HG02884 (cell line): ENCODE measurements around the gene PEMT.
"Not testable (repeated sequence)": the region's sequence is repeated elsewhere in the genome, so short reads cannot be mapped to it uniquely, and the experiment has no call there.

Source experiments
- ATAC-seq: cut with Tn5 transposase; IDR thresholded peaks from one replicate; pipeline ENCODE4 v1.9.1; 2021; ENCODE audit warnings: mild to moderate bottlenecking, moderate library complexity; ENCODE audit not compliant: unreplicated experiment

The PEMT gene, protein sequence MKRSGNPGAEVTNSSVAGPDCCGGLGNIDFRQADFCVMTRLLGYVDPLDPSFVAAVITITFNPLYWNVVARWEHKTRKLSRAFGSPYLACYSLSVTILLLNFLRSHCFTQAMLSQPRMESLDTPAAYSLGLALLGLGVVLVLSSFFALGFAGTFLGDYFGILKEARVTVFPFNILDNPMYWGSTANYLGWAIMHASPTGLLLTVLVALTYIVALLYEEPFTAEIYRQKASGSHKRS

GRCh38 chr17:17591355-17592298 is at the start of gene PEMT:
TSS of gene PEMT (minus strand) at chr17:17591708. CDS start at chr17:17591626, 82 bp downstream.
- peak; percentile 92 for ATAC-seq

DNA sequence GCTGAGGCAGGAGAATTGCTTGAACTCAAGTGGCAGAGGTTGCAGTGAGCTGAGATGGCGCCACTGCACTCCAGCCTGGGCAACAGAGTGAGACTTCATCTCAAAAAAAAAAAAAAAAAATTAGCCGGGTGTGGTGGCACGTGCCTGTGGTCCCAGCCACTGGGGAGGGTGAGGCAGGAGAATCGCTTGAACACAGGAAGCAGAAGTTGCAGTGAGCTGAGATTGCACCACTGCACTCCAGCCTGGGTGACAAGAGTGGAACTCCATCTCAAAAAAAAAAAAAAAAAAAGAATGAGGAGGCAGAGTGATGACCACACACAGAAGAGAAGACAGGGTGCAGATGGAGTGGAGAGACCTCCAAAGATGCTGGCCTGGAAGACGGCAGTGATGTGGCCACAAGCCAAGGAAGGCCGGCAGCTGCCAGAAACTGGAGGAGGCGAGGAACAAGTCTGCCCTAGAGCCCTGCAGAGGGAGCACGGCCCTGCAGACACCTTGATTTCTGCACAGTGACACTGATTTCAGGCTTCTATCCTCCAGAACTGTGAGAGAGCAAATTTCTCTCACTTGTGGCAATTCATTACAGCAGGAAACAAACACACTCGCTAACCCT is 48.3 kb upstream of the PEMT start:
- not testable (repeated sequence) for ATAC-seq

GRCh38 chr17:17638467-17638866 is 47.0 kb upstream of the PEMT start:
- no peak for ATAC-seq

- no peak for ATAC-seq
Observed at GRCh38 chr17:17636272-17636885, 44.9 kb upstream of the PEMT start.

- not testable (repeated sequence) for ATAC-seq
Observed at GRCh38 chr17:17635537-17636271, 44.2 kb upstream of the PEMT start.

- ATAC-seq = no peak
Observed at GRCh38 chr17:17635126-17635525, 43.6 kb upstream of the PEMT start.

DNA sequence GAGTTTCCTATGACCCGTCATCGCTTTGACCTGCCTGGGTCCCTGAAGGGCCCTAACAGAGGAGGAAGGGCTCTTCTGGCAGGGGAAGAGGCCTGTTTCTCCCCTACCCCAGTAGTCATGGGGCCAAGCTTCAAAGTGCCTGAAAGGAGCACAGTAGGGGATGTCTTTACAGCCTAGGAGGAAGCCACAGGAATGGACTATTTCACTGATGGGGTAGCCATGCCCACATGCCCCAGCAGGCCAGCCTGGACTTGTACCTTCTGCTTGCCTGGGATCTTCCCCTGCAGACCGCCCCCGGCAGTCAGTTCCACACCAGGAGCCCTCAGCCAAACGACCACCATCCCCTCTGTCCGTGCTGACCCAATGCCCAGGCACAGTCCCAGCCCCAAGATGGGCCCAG is 41.8 kb upstream of the PEMT start:
- no peak for ATAC-seq

DNA sequence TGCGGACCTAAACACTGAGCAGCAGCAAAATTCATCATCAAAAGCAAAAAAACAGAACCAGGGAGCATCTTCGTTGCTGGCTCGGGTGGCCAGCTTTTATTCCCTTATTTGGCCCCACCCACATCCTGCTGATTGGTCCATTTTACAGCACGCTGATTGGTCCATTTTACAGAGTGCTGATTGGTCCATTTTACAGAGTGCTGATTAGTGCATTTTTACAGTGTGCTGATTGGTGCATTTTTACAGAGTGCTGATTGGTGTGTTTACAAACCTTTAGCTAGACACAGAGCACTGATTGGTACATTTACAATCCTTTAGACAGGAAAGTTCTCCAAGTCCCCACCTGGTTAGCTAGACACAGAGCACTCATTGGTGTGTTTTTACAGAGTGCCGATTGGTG is 41.2 kb upstream of the PEMT start:
- not testable (repeated sequence) for ATAC-seq

DNA sequence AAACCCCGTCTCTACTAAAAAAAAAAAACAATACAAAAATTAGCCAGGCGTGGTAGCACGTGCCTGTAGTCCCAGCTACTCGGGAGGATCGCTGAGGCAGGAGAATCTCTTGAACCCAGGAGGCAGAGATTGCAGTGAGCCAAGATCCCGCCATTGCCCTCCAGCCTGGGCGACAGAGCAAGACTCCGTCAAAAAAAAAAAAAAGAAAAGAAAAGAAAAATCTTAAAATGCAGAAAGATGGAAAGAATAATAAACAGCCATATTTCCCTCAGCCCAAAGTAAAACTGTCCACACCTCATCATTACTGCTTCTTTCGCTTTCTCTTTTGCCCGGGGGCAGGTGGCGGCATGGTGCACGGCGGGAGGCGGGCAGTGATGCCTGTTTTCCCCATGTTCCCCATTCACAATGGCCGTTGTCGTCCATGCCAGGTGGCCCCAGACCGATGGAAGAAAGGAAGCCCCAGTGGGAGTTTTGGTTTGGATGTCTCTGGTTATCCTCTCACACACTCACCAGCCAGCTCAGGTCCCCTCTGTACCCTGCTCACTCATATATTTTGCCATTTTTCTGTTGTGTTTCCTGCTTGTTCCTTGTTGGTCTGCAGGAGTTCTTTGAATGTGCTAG is 37.0 kb upstream of the PEMT start:
- no peak for ATAC-seq

- ATAC-seq = no peak
Observed at GRCh38 chr17:17626840-17627239, 35.3 kb upstream of the PEMT start.

GRCh38 chr17:17626151-17626805 is 34.8 kb upstream of the PEMT start:
- ATAC-seq = no peak

- ATAC-seq = no peak
Observed at GRCh38 chr17:17624741-17625140, 33.2 kb upstream of the PEMT start.

DNA sequence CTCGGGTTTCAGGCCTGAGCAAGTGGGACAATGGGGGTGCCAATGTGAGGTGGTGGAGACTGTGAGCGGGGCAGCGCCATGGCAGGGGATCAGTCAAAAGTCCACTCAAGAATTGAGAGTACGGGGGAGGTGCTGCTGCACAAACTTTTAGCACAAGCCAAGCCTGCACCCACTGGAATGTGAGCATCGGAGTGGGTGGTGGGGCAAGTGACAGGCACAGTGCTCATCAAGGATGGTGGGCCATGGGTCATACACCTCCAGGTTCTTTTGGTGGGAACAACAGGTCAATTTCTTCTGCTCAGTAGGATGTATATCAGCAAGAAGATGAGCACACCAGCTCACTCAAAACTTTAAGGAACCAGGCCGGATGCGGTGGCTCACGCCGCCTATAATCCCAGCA is 32.4 kb upstream of the PEMT start:
- no peak for ATAC-seq

GRCh38 chr17:17621254-17621653 is 29.7 kb upstream of the PEMT start:
- no peak for ATAC-seq

DNA sequence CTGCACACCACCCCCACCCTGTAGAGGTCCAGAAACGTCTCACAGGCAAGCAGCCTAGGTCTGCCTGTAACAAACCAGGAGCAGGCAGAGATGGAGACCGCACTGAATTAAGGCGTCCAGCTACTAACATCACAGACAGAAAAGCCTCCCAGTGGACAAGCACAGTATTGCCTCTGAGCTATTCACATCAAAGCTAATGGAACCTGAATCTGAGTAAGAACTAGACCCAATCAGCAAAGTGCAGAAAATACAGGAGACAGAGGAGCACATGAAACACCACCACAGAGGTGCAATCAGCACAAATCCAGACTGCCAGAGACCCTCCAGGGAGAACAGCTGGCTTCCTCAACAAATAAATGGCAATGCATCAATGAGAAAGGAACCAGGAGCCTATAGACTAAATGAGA is 22.2 kb upstream of the PEMT start:
- ATAC-seq = no peak

- ATAC-seq = no peak
Observed at GRCh38 chr17:17612085-17613022, 20.8 kb upstream of the PEMT start.

DNA sequence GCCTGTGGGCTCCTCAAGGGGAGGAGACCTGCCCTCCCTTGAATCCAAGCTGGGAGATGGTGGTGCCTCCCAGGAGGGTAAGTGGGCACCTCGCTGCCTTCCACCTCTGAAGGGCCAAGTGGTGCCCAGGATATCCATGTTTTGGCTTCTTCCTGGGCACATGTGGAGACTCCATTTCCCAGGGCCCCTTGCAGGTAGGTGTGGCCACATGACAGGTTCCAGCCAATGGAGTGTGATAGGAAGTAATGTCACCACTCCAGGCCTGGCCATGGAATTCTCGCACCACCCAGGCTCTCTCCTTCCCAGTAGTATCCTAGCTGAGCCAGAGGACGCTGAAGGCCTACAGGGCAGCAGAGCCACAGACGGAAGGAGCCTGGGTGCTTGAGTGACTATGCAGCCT is 17.6 kb upstream of the PEMT start:
- ATAC-seq = no peak

DNA sequence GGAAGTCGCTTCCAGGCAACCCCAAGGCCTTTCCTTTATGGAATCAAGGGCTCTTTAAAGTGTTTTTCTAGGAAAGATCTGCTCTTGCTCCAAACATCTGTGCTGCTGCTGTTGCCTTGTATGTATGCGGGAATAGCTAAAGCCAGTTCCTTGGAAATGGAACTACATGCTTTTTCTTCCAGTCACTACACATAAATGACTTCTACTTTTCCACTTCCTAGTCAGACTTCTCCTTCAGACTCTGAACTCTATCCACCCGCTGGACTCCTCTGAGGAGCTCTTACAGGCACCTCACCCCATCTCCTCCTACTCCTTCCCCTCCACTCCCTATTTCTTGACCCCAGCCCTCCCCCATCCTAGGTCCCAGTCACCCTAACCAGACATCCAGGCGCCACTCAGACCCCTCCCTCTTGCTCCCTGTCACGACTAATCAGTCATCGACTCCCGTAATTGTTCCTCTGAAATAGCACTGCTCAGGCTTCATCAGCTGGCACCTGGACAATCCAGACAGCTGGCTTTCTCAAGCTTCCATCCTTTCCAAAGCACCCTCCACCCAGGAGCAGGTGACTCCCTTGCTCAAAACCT is 15.0 kb upstream of the PEMT start:
- no peak for ATAC-seq
